NCI-H524 (cell line): ENCODE results near the gene NT5M.

Source experiments
- DNase-seq, 2 experiments: peaks; one replicate each; lab custom pipeline; 2025; lab: John Stamatoyannopoulos, UW

Gene NT5M

GRCh38 chr17:17395246-17395802 is 92.2 kb downstream of the NT5M start:
- DNase-seq, result no peak

GRCh38 chr17:17395885-17396284 is 92.7 kb downstream of the NT5M start:
- no peak for DNase-seq
